ENCODE results near the gene KCNJ2.
A peak's percentile ranks its signal among the peaks of the same experiment; 100 is the strongest.

The KCNJ2 gene

DNA sequence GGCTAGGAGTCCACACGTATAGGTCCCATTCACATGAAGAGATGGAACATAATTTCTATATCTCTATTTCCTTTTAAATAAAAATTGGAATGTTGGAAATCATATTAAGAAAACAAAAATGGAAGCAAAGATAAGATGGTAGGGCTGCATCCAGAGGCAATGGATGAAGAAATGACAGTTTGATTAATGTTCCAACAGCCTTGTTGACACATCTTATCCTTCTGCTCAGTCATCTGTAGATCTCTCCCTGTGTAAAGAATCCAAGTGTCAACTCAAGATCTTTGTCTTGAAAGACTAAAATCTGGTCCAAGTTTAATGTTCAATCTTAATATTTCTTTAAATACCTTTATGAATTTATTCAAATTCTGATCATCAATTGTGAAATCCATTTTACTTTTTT is 7.8 kb upstream of the KCNJ2 start:
- no peak for DNase-seq

DNA sequence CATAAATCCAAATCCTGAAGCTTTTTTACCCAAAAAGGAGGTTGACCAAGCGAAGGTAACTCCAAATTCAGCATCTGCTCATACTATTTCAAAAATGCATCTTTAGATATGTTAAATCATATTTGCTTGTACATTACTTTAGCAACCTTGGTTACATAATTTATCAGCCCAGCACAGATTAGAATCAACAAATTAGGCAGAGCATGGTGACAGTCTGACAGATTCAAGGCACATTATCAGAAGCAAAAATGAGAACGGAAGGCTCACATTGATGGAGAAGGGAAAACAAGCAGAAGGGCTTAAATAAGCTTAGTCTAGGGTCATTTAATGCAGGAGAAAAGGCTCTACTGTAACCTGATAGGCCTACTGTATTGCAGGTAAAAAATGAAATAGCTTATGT is 3.9 kb upstream of the KCNJ2 start:
- no peak for DNase-seq

DNA sequence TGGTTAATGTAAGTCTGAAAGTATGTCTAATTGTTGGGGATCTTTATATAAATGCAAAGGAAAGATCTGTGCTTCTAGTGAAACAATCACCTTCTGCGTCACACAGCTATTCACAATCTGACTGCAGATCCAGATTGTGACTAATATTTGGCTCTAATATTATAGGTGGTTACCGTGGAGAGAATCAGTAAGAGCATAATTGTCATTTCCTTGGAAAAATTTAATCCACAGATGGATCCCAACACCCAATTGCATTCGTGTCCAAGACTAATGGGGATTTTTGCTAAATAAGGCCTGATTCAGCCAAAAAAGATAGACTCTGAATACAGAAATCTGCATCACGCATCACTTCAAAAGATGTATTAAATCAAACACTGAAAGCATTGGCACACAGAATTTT is 2.7 kb upstream of the KCNJ2 start:
- DNase-seq = no peak

DNA sequence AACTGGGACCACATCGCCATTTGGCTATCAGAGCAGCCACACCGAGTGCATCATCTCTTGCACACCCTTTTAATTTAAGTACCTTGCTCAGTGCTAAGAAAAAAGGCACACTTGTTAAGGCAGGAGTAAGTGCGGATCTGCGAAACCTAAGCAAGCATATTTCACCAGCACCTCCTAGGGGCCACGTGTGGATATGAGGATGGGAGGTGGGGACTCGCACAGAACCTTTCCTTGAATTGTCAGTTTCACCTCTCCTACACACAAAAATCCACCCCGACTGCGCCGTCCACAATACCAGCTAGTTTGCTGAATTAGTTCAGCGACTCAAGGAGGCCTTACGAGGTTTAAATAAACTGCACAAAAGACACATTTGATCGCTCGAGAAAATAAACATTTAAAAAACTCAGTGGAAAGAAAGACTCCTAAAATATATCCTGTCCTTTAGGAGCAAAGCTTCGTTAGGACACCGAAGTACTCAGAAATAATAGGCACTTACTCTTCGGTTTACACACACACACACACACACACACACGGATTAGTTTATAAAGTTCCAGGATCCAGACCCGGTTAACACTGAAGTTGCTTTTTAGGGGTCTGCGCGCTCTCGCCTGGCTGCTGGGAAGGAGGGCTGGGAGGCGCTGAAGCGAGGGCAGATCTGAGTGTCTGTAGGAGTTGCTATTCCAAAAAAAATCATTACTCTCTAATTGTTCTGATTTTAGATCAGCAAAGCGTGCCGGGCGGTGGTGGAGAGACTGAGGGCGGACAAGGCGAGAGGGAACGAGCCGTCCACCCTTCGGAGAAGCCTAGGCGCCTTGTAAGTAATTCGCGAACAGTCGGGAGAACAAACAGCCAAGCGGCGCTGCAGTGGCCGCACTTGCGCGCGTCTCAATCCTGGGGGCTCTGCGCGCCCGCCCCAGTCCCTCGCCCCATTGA is 1.0 kb upstream of the KCNJ2 start:
- no peak for DNase-seq

DNA sequence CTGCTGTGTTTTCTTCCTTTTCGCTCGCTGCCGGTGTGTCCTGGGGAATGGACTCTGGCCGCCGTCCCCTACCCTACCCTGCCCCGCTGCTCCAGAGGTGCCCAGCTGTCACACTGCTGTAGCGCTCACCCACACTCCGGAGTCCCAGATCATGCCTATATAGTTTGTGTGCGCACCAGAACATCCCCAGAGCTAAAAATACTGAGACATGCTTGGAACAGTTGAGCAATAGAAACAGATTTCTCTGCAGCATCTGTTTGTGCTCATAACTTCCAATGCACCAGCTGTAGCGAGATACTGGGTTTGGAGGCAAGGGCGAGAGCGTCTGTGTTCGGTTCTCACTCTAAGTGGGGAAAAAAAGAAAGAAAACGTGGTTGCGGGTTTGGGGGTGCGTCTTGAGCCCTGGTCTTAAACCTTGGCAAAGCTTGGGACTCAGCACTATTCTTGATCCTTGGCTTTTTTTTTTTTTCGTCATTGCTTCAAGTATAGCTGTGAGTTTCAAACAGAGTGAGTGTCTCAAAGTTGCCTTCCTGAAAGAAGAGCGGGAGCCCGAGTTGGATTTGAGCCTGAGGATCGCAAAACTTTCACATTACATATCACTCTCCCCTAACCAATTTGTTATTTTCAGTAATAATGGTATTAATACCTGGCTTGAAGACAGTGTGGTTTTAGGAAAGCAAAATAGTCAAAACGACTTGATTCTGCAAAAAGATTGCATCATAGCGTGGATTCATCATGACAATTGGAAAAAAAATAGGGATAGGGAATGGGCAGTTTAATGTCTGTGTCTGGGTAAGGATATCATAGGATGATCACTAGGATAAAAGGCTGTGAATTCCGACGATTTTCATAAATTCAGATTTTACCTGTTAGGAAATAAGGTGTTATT is 621 bp downstream of the KCNJ2 start:
- DNase-seq = no peak

DNA sequence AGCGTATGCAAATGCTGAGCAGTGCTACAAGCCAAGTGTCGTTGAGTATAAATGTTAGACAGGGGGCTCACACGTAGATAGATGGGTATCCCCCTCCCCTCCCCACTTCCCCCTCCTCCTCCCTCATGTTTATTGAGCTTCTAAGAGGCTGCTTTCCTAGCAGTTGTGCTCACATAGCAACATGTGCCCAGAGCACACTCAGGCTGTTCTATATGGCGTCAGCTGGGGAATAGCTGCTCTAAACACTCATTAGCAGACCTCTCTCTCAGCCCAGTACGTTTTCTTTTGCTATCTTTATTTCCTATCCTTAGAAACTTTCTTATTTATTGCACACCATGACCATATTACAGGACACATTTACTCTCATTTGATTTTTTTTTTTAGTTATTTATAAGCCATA is 1.8 kb downstream of the KCNJ2 start:
- no peak for DNase-seq

DNA sequence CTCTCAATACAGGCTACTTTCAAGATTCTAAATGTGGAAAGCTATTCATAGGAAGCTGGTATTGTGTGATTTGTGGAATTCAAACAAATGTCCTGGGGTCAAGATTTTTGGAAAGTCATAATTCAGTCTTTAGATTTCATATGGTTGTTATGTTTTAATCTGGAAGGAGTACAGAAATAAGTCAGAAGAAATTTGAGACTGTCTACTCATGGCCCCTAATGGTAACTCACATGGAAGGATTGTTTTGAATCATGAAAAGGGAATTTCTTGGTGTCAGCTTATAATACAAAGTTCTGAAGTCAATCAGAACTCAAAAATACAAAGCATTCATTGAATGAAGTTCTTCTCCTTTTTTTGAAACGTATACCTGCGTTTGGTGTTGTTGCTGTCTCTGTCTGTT is 3.1 kb downstream of the KCNJ2 start:
- DNase-seq = no peak

DNA sequence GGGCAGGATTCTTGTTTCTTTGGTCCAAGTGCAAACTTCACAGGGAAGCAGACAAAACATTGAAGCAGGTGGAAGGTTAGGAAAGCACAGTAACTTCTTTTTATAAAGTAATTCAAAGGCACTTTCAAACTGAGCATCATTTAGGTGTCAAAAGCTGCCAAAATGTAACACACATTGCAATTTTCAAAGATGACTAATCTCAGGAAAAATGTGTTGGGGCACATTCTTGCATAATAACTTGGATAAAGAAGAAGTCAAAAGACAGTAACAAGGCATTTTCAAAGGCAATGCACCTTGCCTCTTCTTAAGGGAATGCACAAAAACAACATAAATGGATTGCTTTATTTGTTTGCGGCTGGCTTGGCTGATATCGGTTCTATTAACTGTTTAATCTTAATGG is 3.6 kb downstream of the KCNJ2 start:
- DNase-seq = no peak

DNA sequence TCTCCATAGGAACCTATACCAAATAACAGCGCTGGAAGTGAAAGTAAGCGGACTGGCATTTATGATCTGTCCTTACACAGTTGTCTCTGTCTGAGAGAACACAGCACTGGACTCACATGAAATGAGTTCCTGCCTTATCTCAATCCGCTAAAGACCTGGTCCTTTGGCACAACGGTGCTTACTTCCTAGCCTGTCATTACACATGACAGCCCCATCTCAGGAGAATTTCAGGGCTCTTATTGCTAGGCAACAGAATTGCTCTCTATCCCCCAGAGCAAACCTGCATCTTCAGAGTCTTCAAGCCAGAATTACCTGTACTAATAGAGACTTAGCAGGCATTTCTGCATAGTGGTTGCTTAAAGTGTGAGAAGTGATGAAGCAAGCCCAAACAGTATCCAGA is 4.3 kb downstream of the KCNJ2 start:
- no peak for DNase-seq

DNA sequence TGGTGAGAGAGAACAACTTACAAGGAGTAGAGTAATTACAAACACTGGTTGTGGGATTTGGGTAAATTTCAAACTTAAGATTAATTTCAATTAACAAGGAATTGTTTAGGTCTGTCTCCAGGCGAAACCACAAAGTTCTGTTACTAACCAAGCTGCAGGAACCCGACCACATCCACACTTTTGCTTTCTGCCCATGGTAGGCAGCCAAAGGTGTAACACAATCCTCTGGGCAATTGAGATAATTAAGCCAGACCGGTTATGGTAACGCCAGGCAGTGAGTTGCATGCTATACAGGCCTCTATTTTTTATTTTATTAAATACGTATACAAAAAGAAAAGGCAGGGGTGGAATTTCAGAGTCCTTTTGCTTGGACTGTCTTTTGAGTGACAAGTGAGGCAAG is 12.0 kb downstream of the KCNJ2 start:
- peak; percentile 3 for DNase-seq

DNA sequence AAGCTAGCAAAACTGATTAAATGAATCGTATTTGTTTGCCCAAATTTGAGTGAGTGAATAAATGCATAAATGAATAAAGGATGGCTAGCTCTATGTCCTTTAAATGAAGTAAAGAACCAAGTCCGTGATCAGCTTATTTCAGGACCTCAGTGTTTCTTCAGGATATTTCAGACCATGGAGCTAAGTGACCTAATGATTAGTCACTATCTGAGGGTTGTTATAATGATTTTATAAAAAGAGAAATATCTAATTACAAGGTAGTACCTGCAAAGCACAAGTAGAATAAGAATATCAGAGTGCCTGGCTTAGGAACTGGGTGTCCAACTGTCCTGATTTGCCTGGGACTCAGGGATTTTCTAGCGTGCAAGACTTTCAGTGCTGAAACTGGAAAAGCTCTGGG is 12.5 kb downstream of the KCNJ2 start:
- no peak for DNase-seq

DNA sequence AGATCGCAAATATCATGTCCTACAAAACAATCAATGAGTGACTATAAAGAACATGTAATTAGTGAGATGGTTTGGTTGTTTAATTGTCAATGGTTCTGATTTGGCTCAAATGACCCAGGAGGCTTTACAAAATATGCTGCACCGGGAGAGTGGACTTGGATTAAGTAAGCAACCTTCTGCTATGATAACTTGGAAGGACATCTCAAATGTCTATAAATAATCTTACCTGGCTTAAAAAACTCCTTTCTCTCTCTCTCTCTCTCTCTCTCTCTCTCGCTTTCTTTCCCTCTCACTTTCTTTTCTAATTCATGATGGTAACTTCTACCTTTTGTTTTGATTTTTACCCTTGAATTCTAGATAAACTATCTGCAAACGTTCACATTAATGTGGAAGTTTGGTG is 14.2 kb downstream of the KCNJ2 start:
- no peak for DNase-seq

DNA sequence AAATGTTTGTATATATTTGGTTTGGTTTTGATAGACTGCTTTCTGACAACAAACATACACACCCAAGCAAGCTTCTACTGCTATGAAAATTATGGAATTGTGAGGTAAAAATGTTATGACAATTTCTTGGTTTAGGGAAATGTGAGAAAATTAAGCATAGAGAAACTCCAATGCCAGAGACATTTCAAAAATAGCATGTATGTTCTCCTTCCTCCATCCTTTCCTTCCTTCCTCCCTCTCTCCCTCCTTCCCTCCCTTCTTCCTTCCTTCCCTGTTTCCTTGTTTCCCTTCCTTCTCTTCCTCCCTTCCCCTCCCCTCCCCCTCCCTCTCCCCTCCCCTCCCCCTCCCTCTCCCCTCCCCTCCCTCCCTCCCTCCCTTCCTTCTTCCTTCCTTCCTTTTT is 14.9 kb downstream of the KCNJ2 start:
- DNase-seq = no peak

DNA sequence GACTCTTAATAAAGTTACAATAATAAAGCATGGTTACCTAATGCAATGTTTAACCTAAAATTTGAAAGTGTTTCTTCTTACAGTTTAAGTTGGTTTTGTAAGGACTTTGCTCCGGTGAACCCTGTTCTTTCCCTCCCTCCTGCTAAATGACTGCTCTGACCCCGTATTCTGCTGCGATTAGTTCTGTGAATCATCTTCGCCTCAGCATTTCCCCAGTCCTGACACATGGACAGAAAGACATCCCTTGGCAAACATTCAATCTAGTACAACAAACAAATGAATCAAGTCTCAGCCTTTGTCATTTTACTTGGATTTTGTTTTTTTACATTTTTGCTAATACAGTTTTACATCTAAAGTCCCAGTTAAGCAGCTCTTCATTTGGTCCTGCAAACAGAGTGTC is 15.4 kb downstream of the KCNJ2 start:
- DNase-seq = no peak

DNA sequence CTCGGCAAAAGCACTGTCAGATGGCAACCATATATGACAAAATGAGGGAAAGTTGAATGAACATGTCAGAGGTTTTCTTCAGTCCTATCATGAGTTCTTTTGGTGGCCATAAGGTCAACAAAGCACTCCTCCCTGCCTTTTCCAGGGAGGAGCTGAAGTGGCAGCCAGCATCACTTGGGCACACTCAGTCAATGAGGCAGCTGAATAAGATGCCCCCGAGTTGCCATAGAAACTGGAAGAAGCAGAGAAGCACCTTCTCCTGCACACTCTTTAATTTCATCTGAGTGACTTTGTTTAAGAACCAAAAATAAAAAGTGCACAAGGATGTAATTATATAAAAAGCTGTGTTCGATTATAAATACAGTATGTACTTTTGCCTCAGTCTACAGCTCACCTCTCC is 16.0 kb downstream of the KCNJ2 start:
- DNase-seq = no peak

DNA sequence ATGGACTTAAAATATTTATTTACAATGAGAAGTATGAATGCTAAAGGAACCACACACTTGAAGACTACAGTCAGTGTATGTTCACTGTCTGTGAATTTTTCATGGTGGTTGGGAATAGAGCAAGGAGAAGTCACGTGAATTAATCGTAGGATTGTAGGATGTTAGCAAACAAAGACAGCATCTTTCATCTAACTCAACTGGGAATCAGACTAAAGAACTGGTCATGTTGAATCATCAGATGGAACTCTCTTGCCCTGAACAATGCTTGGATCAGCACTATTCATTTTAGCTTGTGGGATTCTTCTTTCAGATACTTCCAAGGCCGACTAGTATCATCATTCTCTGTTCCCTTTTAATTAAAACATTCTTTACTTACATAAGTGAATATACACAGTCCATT is 18.1 kb downstream of the KCNJ2 start:
- no peak for DNase-seq

DNA sequence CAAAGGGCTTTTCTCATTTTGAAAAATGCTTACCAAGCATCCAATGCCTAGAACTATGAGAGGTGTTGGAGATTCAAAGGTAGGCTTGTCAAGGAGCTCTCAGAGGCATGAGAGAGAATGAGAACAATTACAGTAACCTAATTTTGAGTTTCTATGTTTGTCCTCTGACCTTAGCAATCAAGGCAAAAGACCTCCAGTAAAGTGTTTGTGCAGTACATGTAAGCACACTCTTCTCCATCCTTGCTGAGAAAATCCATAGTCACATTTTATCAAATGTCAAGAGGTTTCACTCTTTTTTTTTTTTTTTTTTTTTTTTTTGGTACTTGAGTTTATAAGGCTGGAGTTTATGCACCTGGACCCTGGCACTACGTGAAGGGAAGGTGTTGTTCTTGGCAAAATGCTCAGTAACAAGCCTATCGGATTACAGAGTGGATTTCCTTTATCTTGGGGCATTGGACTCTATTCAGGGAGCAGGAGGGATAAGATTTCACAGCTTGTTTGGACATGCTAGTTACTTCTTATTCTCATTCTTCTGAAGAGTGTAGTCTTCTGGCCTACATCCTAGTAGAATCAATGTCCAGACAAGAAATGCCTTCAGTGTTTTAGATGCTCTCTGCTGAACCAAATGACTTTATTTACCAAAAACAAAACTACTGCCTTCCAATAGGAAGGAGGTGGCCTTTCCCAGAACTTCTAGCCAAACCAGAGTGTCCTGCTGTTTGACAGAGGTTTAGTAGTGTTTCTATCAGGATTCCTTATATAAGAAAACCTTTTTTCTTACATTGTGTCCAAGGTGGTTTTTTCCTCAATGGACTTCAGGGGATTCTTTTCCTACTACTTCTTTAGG is 21.9 kb downstream of the KCNJ2 start:
- peak; percentile 79 for DNase-seq

DNA sequence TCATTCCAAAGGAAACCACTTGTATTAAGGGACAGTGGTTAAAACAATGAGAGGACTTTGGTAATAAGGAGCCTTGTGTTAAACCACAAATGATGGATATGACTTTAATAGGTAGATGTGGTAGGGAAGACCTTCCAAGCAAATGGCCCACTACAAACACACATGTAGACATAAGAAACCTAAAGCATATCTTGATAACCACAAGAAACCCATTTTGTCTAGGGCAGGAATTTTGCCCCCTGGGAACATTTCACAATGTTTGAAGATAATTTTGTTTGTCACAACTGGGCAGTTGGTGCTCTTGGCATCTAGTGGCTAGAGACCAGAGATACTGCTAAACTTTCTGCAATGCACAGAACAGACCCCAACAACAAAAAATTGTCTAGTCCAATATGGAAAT is 25.8 kb downstream of the KCNJ2 start:
- no peak for DNase-seq

DNA sequence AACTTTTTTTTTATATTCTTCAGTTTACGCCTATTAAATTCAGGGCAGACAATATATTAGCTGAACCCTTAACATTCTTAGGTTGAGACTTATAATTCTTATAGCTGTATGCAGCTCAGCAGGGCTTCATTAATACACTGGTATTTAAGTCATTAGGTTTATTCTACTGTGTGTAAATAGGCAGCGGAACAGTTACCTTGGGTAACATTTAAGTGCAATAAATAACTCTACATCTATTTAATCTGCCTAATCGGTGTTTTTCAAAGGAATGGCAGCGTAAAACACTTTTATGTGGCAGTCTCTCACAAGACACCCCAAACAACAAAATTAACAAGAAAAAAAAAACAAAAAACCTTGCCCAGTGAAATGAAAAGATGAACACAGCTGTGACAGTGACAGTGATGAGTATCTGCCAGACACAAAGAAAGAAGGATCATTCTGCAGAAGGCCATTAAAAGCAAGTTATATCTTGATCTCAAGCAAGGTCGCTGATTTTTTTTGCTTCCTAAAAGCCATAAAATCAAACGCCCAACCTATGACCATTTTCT is 32.6 kb downstream of the KCNJ2 start:
- no peak for DNase-seq

DNA sequence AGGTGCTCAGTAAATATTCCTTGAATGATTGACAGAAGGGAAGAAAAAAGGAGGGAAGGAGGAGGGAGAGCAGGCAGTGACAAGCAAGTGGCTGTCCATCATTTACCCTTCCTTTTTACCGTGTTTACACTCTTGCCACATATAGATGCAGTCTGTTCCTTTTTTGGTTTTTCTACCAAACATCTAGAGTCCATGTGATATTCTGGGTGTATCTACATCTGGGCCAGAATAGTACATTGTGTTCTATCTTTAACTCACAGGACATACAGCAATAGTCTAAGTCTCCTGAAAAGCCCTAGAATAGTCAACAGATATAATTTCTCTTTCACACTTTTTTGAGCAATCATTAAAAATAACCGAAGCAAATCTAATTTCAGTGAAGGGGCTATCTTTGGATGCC is 33.5 kb downstream of the KCNJ2 start:
- DNase-seq = no peak

DNA sequence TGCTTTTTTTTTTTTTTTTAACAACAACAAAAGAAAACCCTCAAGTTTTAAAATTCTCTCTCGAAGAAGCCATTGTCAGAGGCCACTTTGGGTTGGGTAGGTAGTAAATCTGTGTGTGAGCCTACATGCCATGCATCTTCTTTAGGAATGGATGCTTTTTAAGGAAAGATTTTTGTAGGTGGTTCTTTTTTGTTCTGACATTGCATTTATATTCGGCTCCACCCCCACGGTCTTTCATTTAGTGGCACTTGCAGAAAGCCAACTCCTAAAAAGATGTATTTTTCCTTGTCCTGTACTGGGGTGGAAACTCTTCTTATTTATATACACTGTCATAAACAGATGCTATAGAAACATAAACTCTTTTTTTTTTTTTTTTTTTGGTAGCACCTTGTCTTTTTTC is 35.1 kb downstream of the KCNJ2 start:
- DNase-seq = no peak

DNA sequence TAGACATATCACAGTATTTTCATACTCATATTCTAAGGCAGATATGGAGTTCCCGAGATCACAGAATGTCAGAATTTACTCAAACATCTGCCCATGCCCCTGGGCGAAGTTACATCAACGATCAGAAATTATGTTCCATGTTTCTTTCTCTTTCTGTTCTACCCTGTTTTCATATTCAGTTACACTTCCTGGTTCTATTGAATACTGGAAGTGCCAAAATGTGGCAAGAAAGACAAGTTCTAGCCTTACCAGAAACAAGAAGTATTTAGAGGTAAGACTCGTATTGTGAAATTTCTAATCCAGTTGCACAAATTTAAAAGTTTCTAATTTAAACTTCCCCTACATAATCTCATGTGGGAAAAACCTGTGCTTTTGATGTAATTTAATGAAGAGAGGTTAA is 36.1 kb downstream of the KCNJ2 start:
- no peak for DNase-seq

Measured in NCI-H1105 treated with DMSO at 0.1 percent for 48 hours (cell line).